ENCODE data around the gene CROT.

DNA sequence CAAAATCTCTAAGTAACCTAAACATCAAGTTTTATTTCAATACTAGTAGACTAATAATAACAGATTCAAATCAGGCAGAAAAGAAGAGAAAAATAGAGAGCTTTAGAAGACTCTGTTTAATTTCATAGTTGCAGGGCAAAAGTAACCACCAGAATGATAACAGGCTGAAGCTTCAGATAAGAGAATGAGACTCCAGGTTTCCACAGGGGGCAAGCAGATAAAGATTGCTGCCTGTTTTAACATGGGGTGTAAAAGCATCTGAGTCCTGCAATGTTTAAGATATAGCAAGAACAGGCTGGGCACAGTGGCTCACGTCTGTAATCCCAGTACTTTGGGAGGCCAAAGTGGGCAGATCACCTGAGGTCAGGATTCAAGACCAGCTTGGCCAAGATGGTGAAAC is 11.0 kb downstream of the CROT start:
- TF ChIP-seq CBX8 (IDR thresholded peaks at IDR 0.05) = no peak
- TF ChIP-seq, protein P1, sequence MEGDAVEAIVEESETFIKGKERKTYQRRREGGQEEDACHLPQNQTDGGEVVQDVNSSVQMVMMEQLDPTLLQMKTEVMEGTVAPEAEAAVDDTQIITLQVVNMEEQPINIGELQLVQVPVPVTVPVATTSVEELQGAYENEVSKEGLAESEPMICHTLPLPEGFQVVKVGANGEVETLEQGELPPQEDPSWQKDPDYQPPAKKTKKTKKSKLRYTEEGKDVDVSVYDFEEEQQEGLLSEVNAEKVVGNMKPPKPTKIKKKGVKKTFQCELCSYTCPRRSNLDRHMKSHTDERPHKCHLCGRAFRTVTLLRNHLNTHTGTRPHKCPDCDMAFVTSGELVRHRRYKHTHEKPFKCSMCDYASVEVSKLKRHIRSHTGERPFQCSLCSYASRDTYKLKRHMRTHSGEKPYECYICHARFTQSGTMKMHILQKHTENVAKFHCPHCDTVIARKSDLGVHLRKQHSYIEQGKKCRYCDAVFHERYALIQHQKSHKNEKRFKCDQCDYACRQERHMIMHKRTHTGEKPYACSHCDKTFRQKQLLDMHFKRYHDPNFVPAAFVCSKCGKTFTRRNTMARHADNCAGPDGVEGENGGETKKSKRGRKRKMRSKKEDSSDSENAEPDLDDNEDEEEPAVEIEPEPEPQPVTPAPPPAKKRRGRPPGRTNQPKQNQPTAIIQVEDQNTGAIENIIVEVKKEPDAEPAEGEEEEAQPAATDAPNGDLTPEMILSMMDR (IDR thresholded peaks at IDR 0.05) = no peak
- TF ChIP-seq MAX (IDR thresholded peaks at IDR 0.05) = no peak
